Chondrocyte (in vitro differentiated cells): ENCODE data around the gene IL10RA. TPM values are rescaled to one million over a fixed set of nuclear protein-coding genes. Genes with fewer than 3 reads are reported as not detected.

Experiments
- DNase-seq: peaks from one replicate; pipeline ENCODE4 v3.0.0; 2021; ENCODE audit warnings: mixed read lengths, low spot score
- H3K27ac Mint-ChIP-seq: one replicate; pipeline ENCODE4 v1.8.0; 2021; ENCODE audit warnings: mild to moderate bottlenecking, moderate library complexity, mixed read lengths; ENCODE audit not compliant: unreplicated experiment
- H3K27me3 Mint-ChIP-seq: 2 replicates; pipeline ENCODE4 v1.8.0; 2021; ENCODE audit warnings: low read depth, mixed read lengths
- H3K36me3 Mint-ChIP-seq: 2 replicates; pipeline ENCODE4 v1.8.0; 2021; ENCODE audit warnings: low read depth, mixed read lengths
- H3K4me1 Mint-ChIP-seq: 2 replicates; pipeline ENCODE4 v1.8.0; 2021; ENCODE audit warnings: low read depth, mild to moderate bottlenecking, mixed read lengths
- H3K4me3 Mint-ChIP-seq: one replicate; pipeline ENCODE4 v1.8.0; 2021; ENCODE audit warnings: mild to moderate bottlenecking, moderate library complexity, mixed read lengths; ENCODE audit not compliant: unreplicated experiment
- H3K9me3 Mint-ChIP-seq: 2 replicates; pipeline ENCODE4 v1.8.0; 2021; ENCODE audit warnings: low read depth, mixed read lengths
- long read RNA-seq: library from polyadenylated mRNA; stranded (forward); transcript quantifications from one replicate; pipeline ENCODE4 v2.0.0, GENCODE V29; 2021
- total RNA-seq: library from RNA; stranded (reverse); gene quantifications from 3 replicates; pipeline ENCODE4 v1.2.1, GENCODE V29; 2021
- TF ChIP-seq, protein P1 (sequence below): fragments of 200-600 bp; sonication (generic); IDR thresholded peaks from 2 replicates; pipeline ENCODE4 v1.5.0; 2021; ENCODE audit warnings: antibody characterized with exemption, mild to moderate bottlenecking, moderate library complexity

IL10RA gene
- total RNA-seq: 0.12 to 0.77 TPM in 2 of 3 replicates, not detected in the other
- long read RNA-seq: 0 reads

DNA sequence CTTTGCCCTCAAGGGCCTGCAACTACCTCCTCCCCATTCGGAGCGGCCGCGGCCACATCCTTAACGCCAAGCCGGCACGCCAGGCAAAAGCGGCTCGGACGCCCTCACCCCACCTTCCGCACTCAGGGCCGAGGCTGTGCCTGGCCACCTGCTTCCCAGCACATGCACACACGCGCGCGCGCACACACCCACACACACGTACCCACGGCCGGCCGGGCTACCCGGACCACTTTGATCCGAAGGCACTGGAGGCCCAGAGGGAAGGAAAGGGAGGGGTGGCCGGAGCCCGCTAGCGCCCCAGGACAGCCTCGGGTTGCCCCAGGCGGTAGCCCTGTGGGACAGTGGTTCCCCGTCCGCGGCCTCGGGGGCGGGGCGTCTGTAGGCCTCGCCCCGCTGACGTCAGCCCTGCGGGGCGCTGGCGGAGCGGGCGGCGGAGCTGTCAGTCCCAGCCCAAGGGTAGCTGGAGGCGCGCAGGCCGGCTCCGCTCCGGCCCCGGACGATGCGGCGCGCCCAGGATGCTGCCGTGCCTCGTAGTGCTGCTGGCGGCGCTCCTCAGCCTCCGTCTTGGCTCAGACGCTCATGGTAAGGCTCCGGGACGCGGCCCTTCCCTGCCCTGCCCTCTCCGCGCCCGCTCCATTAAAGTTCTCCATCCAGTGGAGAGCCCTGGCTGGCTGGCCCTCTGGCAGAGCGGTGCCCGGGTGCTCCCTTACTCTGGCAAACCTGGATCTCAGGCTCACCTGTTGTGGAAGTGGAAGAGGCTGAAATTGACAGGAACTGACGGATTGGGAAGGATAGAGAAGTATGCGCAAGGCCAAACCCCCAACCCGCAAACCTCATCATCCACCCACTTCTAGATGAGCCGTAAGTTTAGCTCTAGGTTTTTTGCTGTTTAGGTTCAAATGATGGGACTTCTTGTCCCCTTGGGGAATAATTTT, at the start of gene IL10RA:
Gene IL10RA (plus strand): TSS at position 442 of the 935 bp plus-strand sequence. CDS start 74 bp downstream, at position 516.
- peaks cover 58% of the 10 kb centered on the region for H3K27me3 Mint-ChIP-seq

DNA sequence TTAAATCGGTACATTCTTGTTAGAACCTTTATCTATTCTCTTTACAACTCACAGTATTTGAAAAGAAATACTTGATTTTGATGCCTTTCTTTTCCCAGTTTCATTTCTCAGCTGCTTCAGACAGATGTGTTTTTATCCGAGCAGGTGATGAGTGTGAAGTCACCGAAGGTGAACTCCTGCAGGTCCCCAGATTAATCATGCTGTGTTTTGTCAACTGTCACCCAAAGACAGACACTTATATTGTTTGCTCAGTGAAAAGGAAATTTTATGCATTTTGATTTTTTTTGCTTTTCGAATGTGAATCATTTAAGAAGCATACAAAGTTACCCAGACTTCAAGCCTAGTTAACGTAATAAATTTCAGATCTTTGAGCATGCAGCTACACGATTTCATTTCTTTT, 49.2 kb upstream of the IL10RA start:
- TF ChIP-seq, protein P1, sequence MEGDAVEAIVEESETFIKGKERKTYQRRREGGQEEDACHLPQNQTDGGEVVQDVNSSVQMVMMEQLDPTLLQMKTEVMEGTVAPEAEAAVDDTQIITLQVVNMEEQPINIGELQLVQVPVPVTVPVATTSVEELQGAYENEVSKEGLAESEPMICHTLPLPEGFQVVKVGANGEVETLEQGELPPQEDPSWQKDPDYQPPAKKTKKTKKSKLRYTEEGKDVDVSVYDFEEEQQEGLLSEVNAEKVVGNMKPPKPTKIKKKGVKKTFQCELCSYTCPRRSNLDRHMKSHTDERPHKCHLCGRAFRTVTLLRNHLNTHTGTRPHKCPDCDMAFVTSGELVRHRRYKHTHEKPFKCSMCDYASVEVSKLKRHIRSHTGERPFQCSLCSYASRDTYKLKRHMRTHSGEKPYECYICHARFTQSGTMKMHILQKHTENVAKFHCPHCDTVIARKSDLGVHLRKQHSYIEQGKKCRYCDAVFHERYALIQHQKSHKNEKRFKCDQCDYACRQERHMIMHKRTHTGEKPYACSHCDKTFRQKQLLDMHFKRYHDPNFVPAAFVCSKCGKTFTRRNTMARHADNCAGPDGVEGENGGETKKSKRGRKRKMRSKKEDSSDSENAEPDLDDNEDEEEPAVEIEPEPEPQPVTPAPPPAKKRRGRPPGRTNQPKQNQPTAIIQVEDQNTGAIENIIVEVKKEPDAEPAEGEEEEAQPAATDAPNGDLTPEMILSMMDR: no peak
- Mint-ChIP-seq H3K27ac (no peak overlapping the region), H3K9me3 (no peaks in the 10 kb centered on the region), H3K27me3 (peaks cover 4% of the 10 kb centered on the region), H3K4me1 (peaks cover 15% of the 10 kb centered on the region), H3K4me3 (no peak overlapping the region), H3K36me3 (no peaks in the 10 kb centered on the region)
- DNase-seq: no peak

More for the DNA sequence above, at the start of gene IL10RA:
- peak within 1 kb of the TSS; percentile 77 for H3K4me3 Mint-ChIP-seq
- DNase-seq: no peak
- H3K27ac Mint-ChIP-seq: no peak within 1 kb of the TSS
- no peaks in the 10 kb centered on the region for H3K36me3 Mint-ChIP-seq
- no peaks in the 10 kb centered on the region for H3K9me3 Mint-ChIP-seq
- H3K4me1 Mint-ChIP-seq: peaks cover 20% of the 10 kb centered on the region
- TF ChIP-seq, protein P1: no peak

DNA sequence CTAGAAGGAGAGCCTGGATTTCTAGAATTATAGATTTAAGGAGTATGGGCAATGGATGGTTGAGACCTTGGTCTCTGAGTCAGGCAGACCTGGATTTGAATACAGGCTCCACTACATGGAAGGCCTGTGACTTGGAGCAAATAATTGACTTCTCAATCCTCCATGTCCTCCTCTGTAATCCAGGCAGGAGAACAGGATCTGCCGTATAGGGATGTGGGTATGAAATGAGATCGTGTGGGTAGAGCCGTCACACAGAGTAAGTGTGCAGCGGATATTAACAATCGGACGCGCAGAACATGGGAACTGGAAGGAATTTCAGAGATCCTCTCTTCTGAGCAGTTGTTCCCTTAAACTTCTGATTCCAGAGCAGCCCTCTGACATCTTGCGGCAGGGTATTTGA, 45.5 kb upstream of the IL10RA start:
- H3K27me3 Mint-ChIP-seq: peaks cover 2% of the 10 kb centered on the region
- no peak for DNase-seq
- H3K4me1 Mint-ChIP-seq: peaks cover 15% of the 10 kb centered on the region
- TF ChIP-seq, protein P1: no peak
- no peak overlapping the region for H3K4me3 Mint-ChIP-seq
- peaks cover 11% of the 10 kb centered on the region for H3K9me3 Mint-ChIP-seq
- H3K27ac Mint-ChIP-seq: no peak overlapping the region
- H3K36me3 Mint-ChIP-seq: no peaks in the 10 kb centered on the region

DNA sequence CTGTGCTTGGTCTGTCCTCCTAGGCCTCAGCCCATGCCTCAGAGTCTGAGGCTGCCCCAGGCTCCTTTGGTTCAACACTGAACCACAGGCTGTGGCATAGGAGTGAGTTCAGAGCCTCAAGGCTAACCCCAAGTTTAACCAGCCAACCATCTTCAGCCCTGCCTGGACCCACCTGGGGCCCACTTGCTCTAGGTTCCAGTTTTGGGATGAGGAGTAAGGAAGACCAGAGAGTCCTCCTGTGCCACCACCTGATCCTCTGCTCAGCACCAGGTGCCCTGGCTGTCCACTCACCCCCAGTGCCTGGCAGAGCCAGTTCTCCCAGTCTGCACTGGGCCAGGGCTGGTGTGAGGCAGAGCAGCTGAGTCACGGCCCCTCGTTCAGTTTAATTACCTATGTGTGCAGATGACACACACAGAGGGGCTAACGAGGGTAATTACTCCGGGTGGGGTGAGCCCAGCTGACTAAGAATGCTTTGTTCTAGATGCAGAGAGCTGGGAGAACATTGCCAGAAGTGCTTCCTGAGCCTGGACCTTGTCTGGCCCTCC, 45.0 kb upstream of the IL10RA start:
- no peaks in the 10 kb centered on the region for H3K36me3 Mint-ChIP-seq
- no peak for DNase-seq
- H3K27me3 Mint-ChIP-seq: peaks cover 2% of the 10 kb centered on the region
- peaks cover 11% of the 10 kb centered on the region for H3K9me3 Mint-ChIP-seq
- peaks cover 14% of the 10 kb centered on the region for H3K4me1 Mint-ChIP-seq
- H3K27ac Mint-ChIP-seq: no peak overlapping the region
- TF ChIP-seq, protein P1: no peak
- no peak overlapping the region for H3K4me3 Mint-ChIP-seq

DNA sequence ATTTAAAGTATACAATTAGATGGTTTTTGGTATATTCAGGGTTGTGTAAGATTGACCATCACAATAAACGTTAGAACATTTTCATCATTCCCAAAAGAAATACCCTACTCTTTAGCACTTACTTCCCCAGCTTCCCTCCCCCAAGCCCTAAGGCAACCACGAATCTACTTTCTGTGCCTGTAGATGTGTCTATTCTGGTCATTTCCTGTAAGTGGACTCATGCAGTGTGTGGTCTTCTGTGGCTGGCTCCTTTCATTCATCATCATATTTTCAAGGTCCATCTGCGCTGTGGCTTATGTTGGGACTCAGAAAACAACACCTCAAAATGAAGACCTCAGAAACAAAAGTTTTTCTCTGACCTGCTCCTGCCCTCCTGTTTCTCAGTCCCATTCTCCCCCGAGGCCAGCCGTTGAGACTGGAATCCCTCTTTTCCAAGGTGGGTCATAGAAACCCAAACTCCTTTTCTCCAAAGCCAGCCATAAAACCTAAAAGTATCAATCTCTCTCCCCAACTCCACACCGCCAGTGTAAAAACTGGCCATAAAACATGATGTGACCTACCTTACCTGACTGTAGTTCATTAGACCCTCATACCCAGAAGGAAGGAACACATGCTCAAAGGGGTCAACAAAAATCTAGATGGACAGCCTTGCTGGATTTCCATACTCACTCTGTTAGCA, 44.1 kb upstream of the IL10RA start:
- Mint-ChIP-seq H3K36me3 (no peaks in the 10 kb centered on the region), H3K4me3 (no peak overlapping the region), H3K27ac (no peak overlapping the region), H3K4me1 (peaks cover 5% of the 10 kb centered on the region), H3K27me3 (peaks cover 2% of the 10 kb centered on the region), H3K9me3 (peaks cover 11% of the 10 kb centered on the region)
- TF ChIP-seq, protein P1: no peak
- DNase-seq: no peak
